Urothelium cell line (cell line): ENCODE data around the gene METTL9.
"Not testable (repeated sequence)": the region's sequence is repeated elsewhere in the genome, so short reads cannot be mapped to it uniquely, and the experiment has no call there.

Experiments
- DNase-seq: peaks from one replicate; pipeline ENCODE4 v3.0.0; 2011; ENCODE audit warnings: low spot score, mixed read lengths
- FAIRE-seq: peaks from 2 replicates; lab custom pipeline; 2011; peaks lifted over from hg19 to GRCh38; lab: Jason Lieb, UNC

Gene METTL9

GRCh38 chr16:21654881-21655280 is 55.5 kb downstream of the METTL9 start:
- DNase-seq (no peak), FAIRE-seq (no peak)

- FAIRE-seq (no peak), DNase-seq (peak; percentile 57)
Measured at GRCh38 chr16:21656795-21657768, 57.7 kb downstream of the METTL9 start.

- DNase-seq = no peak
- FAIRE-seq = no peak
Measured at GRCh38 chr16:21659124-21659523, 59.7 kb downstream of the METTL9 start.

- DNase-seq (no peak), FAIRE-seq (no peak)
Measured at GRCh38 chr16:21663889-21664647, 64.7 kb downstream of the METTL9 start, which contains the start of gene OTOA. Gene OTOA, plus strand, starts transcription at chr16:21663968. Its CDS starts 14,547 bp downstream, at chr16:21678515.

- no peak for FAIRE-seq
- no peak for DNase-seq
Measured at GRCh38 chr16:21664801-21665492, 65.6 kb downstream of the METTL9 start.

- FAIRE-seq (no peak), DNase-seq (no peak)
Measured at GRCh38 chr16:21666772-21667171, 67.4 kb downstream of the METTL9 start.

- FAIRE-seq (no peak), DNase-seq (no peak)
Measured at GRCh38 chr16:21667575-21667974, 68.2 kb downstream of the METTL9 start.

- FAIRE-seq (no peak), DNase-seq (no peak)
Measured at GRCh38 chr16:21673469-21673868, 74.1 kb downstream of the METTL9 start.

- not testable (repeated sequence) for DNase-seq, FAIRE-seq
Measured at GRCh38 chr16:21674456-21674855, 75.1 kb downstream of the METTL9 start.

GRCh38 chr16:21680714-21681113 is 81.3 kb downstream of the METTL9 start:
- FAIRE-seq, DNase-seq: not testable (repeated sequence)

GRCh38 chr16:21683184-21683583 is 83.8 kb downstream of the METTL9 start:
- FAIRE-seq (no peak), DNase-seq (no peak)

- FAIRE-seq (no peak), DNase-seq (no peak)
Measured at GRCh38 chr16:21684199-21684598, 84.8 kb downstream of the METTL9 start.

GRCh38 chr16:21685034-21685455 is 85.7 kb downstream of the METTL9 start:
- no peak for DNase-seq
- no peak for FAIRE-seq

GRCh38 chr16:21689107-21689506 is 89.7 kb downstream of the METTL9 start:
- DNase-seq (no peak), FAIRE-seq (no peak)

- not testable (repeated sequence) for FAIRE-seq, DNase-seq
Measured at GRCh38 chr16:21690967-21691366, 91.6 kb downstream of the METTL9 start.

- DNase-seq (no peak), FAIRE-seq (no peak)
Measured at GRCh38 chr16:21694609-21695008, 95.2 kb downstream of the METTL9 start.

GRCh38 chr16:21697032-21697431 is 97.7 kb downstream of the METTL9 start:
- no peak for DNase-seq
- no peak for FAIRE-seq

- no peak for FAIRE-seq
- no peak for DNase-seq
Measured at GRCh38 chr16:21698169-21699032, 99.0 kb downstream of the METTL9 start.

- no peak for DNase-seq
- FAIRE-seq = no peak
Measured at GRCh38 chr16:21701271-21701670, 101.9 kb downstream of the METTL9 start.

- FAIRE-seq (no peak), DNase-seq (no peak)
Measured at GRCh38 chr16:21702276-21702675, 102.9 kb downstream of the METTL9 start.
